ENCODE measurements around the gene UBE2K.

DNA sequence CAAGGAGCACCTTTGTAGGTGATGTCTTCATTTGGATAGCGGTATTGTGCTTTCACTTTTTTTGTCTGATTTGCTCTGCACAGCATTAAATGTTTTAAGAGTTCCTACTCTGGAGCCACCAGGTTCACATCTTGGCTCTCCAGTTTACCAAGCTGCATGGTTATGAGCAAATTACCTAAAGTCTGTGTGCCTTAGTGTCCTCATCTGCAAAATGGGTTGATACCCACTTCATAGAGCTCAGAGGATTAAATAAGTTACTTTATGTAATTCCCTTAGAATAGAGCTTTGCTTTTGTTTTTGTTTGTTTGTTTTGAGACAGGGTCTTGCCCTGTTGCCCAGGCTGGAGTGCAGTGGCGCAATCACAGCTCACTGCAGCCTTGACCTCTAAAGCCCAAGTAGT is 58.2 kb downstream of the UBE2K start:
- TF ChIP-seq, protein P1, sequence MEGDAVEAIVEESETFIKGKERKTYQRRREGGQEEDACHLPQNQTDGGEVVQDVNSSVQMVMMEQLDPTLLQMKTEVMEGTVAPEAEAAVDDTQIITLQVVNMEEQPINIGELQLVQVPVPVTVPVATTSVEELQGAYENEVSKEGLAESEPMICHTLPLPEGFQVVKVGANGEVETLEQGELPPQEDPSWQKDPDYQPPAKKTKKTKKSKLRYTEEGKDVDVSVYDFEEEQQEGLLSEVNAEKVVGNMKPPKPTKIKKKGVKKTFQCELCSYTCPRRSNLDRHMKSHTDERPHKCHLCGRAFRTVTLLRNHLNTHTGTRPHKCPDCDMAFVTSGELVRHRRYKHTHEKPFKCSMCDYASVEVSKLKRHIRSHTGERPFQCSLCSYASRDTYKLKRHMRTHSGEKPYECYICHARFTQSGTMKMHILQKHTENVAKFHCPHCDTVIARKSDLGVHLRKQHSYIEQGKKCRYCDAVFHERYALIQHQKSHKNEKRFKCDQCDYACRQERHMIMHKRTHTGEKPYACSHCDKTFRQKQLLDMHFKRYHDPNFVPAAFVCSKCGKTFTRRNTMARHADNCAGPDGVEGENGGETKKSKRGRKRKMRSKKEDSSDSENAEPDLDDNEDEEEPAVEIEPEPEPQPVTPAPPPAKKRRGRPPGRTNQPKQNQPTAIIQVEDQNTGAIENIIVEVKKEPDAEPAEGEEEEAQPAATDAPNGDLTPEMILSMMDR (IDR thresholded peaks at IDR 0.05 in 2 of 3, conservative IDR thresholded peaks at IDR 0.05 in 1 of 3; ENCODE audit: control insufficient read depth in 2 of 3, extremely low read depth in 1 of 3, insufficient read depth in 1 of 3, low read depth in 3 of 3, low read length in 3 of 3): no peak
- TF ChIP-seq NFIC (IDR thresholded peaks at IDR 0.05; ENCODE audit: low read depth, low read length) (no peak), NR2C1 (IDR thresholded peaks at IDR 0.05) (no peak), POLR2A (IDR thresholded peaks at IDR 0.05; ENCODE audit: low read depth, low read length) (no peak)
- TF ChIP-seq, protein P2, sequence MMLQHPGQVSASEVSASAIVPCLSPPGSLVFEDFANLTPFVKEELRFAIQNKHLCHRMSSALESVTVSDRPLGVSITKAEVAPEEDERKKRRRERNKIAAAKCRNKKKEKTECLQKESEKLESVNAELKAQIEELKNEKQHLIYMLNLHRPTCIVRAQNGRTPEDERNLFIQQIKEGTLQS (IDR thresholded peaks at IDR 0.05; ENCODE audit: borderline replicate concordance, extremely low read depth, low read depth, low read length): no peak
